H1 (cell line): ENCODE measurements around the gene POLR2L. TPM values are rescaled to one million over a fixed set of nuclear protein-coding genes. Genes with fewer than 3 reads are reported as not detected.

Experiments used
- CTCF ChIA-PET: fragments of 300-600 bp; sonication (Branson Sonifier 250); formaldehyde crosslinking; loops from one replicate; lab custom pipeline; 2021; ENCODE audit not compliant: partially characterized antibody; lab: Charles Lee
- POLR2A ChIA-PET: fragments of 300-600 bp; sonication (Branson Sonifier 250); formaldehyde crosslinking; loops from one replicate; lab custom pipeline; 2021; ENCODE audit warnings: inconsistent platforms; ENCODE audit not compliant: partially characterized antibody; lab: Charles Lee
- DNase-seq, 2 experiments: peaks; one replicate each; pipeline versions ENCODE4 v3.0.0 to v3.0.0-alpha.2; 2010 to 2022; ENCODE audit warnings: low spot score in 2 of 2, low read depth in 1 of 2, mixed read lengths in 1 of 2
- FAIRE-seq: peaks from 2 replicates; lab custom pipeline; 2011; peaks lifted over from hg19 to GRCh38; lab: Jason Lieb, UNC
- H2AFZ ChIP-seq: 2 replicates; pipeline ENCODE4 v1.8.1; 2012; ENCODE audit warnings: low read length, inconsistent platforms
- H2AK5ac ChIP-seq: 2 replicates; pipeline ENCODE4 v1.6.1; 2013; ENCODE audit warnings: low read depth, low read length
- H2BK120ac ChIP-seq: replicated peaks from 2 replicates; pipeline ENCODE3; 2013; ENCODE audit warnings: low read depth, low read length, inconsistent platforms
- H2BK12ac ChIP-seq: 2 replicates; pipeline ENCODE4 v1.6.1; 2013; ENCODE audit warnings: low read depth, low read length
- H2BK15ac ChIP-seq: 2 replicates; pipeline ENCODE4 v1.6.1; 2013; ENCODE audit warnings: low read length
- H2BK20ac ChIP-seq: 2 replicates; pipeline ENCODE4 v1.6.1; 2013; ENCODE audit warnings: low read length
- H2BK5ac ChIP-seq: 2 replicates; pipeline ENCODE4 v1.6.1; 2013; ENCODE audit warnings: low read depth, low read length
- H3K14ac ChIP-seq: 2 replicates; pipeline ENCODE4 v1.6.1; 2013; ENCODE audit warnings: inconsistent platforms; ENCODE audit not compliant: insufficient read length
- H3K18ac ChIP-seq: 2 replicates; pipeline ENCODE4 v1.6.1; 2013; ENCODE audit warnings: low read length; ENCODE audit errors: extremely low read depth
- H3K23ac ChIP-seq: 2 replicates; pipeline ENCODE4 v1.6.1; 2013; ENCODE audit warnings: inconsistent platforms; ENCODE audit not compliant: insufficient read length
- H3K23me2 ChIP-seq: 2 replicates; pipeline ENCODE4 v1.6.1; 2013; ENCODE audit warnings: low read depth, low read length
- H3K27ac ChIP-seq: 2 replicates; pipeline ENCODE4 v1.6.1; 2011; ENCODE audit warnings: low read depth, low read length, inconsistent platforms
- H3K27me3 ChIP-seq, 4 experiments: replicated peaks in 1 of 4; 1 replicate in 1 of 4; 2 replicates in 3 of 4; pipeline versions ENCODE4 v1.6.1 to v1.8.1; 2011 to 2013; ENCODE audit warnings: low read length in 3 of 4, mild to moderate bottlenecking in 3 of 4, inconsistent platforms in 2 of 4, mixed read lengths in 2 of 4, moderate library complexity in 1 of 4; ENCODE audit not compliant: control insufficient read depth in 3 of 4, insufficient read depth in 3 of 4; ENCODE audit errors: extremely low read depth in 1 of 4
- H3K36me3 ChIP-seq, 4 experiments: 2 replicates each; pipeline versions ENCODE4 v1.6.1 to v1.8.1; 2011 to 2013; ENCODE audit warnings: mild to moderate bottlenecking in 4 of 4, low read length in 3 of 4, moderate library complexity in 2 of 4, control low read depth in 1 of 4, inconsistent platforms in 1 of 4; ENCODE audit not compliant: insufficient read depth in 4 of 4, control insufficient read depth in 2 of 4
- H3K4ac ChIP-seq: replicated peaks from 2 replicates; pipeline ENCODE3; 2013; ENCODE audit warnings: low read length, low read depth, mixed read lengths, inconsistent platforms; ENCODE audit not compliant: insufficient read length
- H3K4me1 ChIP-seq, 4 experiments: replicated peaks in 1 of 4; 1 replicate in 1 of 4; 2 replicates in 3 of 4; pipeline versions ENCODE4 v1.6.1 to v1.8.1; 2011 to 2013; ENCODE audit warnings: low read length in 3 of 4, inconsistent platforms in 2 of 4, mixed read lengths in 1 of 4; ENCODE audit not compliant: insufficient read depth in 4 of 4, control insufficient read depth in 3 of 4
- H3K4me2 ChIP-seq, 2 experiments: 2 replicates each; pipeline versions ENCODE4 v1.6.1 to v1.8.1; 2011 to 2013; ENCODE audit warnings: low read depth in 2 of 2, low read length in 2 of 2, control low read depth in 1 of 2, inconsistent platforms in 1 of 2, mild to moderate bottlenecking in 1 of 2; ENCODE audit not compliant: insufficient read depth in 1 of 2
- H3K4me3 ChIP-seq, 4 experiments: fragments of 200-600, 300-600 bp in 1 of 4; sonication (generic), shearing (Covaris generic), sonication (Bioruptor Twin) in 1 of 4; 2 replicates each; pipeline versions ENCODE4 v1.5.1 to v1.8.1; 2011 to 2016; ENCODE audit warnings: low read length in 4 of 4, low read depth in 3 of 4, control low read depth in 2 of 4, inconsistent platforms in 2 of 4, mild to moderate bottlenecking in 2 of 4, mixed read lengths in 1 of 4, moderate library complexity in 1 of 4; ENCODE audit not compliant: insufficient read depth in 2 of 4; ENCODE audit errors: extremely low read depth in 1 of 4
- H3K56ac ChIP-seq: replicated peaks from 2 replicates; pipeline ENCODE3; 2013; ENCODE audit warnings: low read depth, mild to moderate bottlenecking, mixed read lengths, low read length, inconsistent platforms; ENCODE audit not compliant: insufficient read length
- H3K79me1 ChIP-seq: 2 replicates; pipeline ENCODE4 v1.6.1; 2013; ENCODE audit warnings: low read depth, low read length, control low read depth
- H3K79me2 ChIP-seq, 2 experiments: 2 replicates each; pipeline versions ENCODE4 v1.6.1 to v1.8.1; 2012 to 2013; ENCODE audit warnings: low read length in 2 of 2, mild to moderate bottlenecking in 2 of 2, inconsistent platforms in 1 of 2; ENCODE audit not compliant: insufficient read depth in 2 of 2, control insufficient read depth in 1 of 2
- H3K9ac ChIP-seq, 4 experiments: replicated peaks in 1 of 4; 1 replicate in 1 of 4; 2 replicates in 3 of 4; pipeline versions ENCODE4 v1.6.1 to v1.8.1; 2011 to 2013; ENCODE audit warnings: low read depth in 3 of 4, low read length in 3 of 4, control low read depth in 2 of 4, mild to moderate bottlenecking in 2 of 4, moderate library complexity in 2 of 4, inconsistent platforms in 1 of 4; ENCODE audit errors: extremely low read depth in 1 of 4
- H3K9me3 ChIP-seq, 2 experiments: 2 replicates each; pipeline versions ENCODE4 v1.6.1 to v1.8.1; 2012 to 2013; ENCODE audit warnings: mild to moderate bottlenecking in 2 of 2, moderate library complexity in 2 of 2, control low read depth in 1 of 2, inconsistent platforms in 1 of 2, low read depth in 1 of 2, low read length in 1 of 2, mixed read lengths in 1 of 2; ENCODE audit not compliant: insufficient read depth in 2 of 2
- H4K20me1 ChIP-seq, 2 experiments: replicated peaks in 1 of 2; 2 replicates each; pipeline versions ENCODE3 to v1.8.1; 2011 to 2013; ENCODE audit warnings: inconsistent platforms in 2 of 2, low read length in 2 of 2, mild to moderate bottlenecking in 1 of 2; ENCODE audit not compliant: insufficient read depth in 2 of 2, control insufficient read depth in 1 of 2
- H4K5ac ChIP-seq: 2 replicates; pipeline ENCODE4 v1.6.1; 2013; ENCODE audit warnings: low read length, low read depth, mixed read lengths, inconsistent platforms; ENCODE audit not compliant: insufficient read length
- H4K8ac ChIP-seq: 2 replicates; pipeline ENCODE4 v1.8.0; 2013; ENCODE audit warnings: mild to moderate bottlenecking, moderate library complexity, low read length, inconsistent platforms; ENCODE audit not compliant: insufficient read depth; ENCODE audit errors: extremely low read depth
- H4K91ac ChIP-seq: replicated peaks from 2 replicates; pipeline ENCODE3; 2013; ENCODE audit warnings: low read length, mixed read lengths, inconsistent platforms; ENCODE audit not compliant: insufficient read length
- PHF8 ChIP-seq: fragments of 200-600 bp; sonication (generic); conservative IDR thresholded peaks from 2 replicates; pipeline ENCODE4 v1.7.1; 2012; ENCODE audit warnings: low read depth, mild to moderate bottlenecking, inconsistent platforms, low read length, moderate library complexity
- TEAD4 ChIP-seq: IDR thresholded peaks from 2 replicates; pipeline ENCODE4 v1.6.1; 2012; ENCODE audit warnings: low read depth, low read length, inconsistent platforms, mixed read lengths
- WGBS, 2 experiments: shearing (Covaris generic) in 1 of 2; methylation state at CpG; one replicate each; pipeline versions ENCODE4 v1.1.6 to v1.1.7; 2013 to 2015; ENCODE audit warnings: low lambda C conversion rate in 2 of 2, mixed read lengths in 2 of 2, inconsistent platforms in 1 of 2, low coverage in 1 of 2, missing lambda C conversion rate in 1 of 2; ENCODE audit not compliant: insufficient replicate concordance in 2 of 2, insufficient coverage in 1 of 2, insufficient read length in 1 of 2; ENCODE audit errors: extremely low coverage in 1 of 2, missing lambda C conversion rate in 1 of 2; 5-methylcytosine and 5-hydroxymethylcytosine counted together
- polyA plus RNA-seq, 7 experiments: library from polyadenylated mRNA; depleted of rRNA in 3 of 7; stranded (reverse) in 5 of 7; unstranded in 2 of 7; fragments of >200 nt in 5 of 7; fragments of 200-250 nt in 2 of 7; gene quantifications; 1 replicate in 5 of 7; 2 replicates in 1 of 7; 4 replicates in 1 of 7; pipeline versions ENCODE4 v1.2.1 to v1.2.3, GENCODE V29; 2011 to 2013; ENCODE audit warnings: missing spikeins in 2 of 7, mixed read lengths in 2 of 7
- total RNA-seq: library from RNA; stranded (reverse); fragmentation: NEBNext Ultra II Directional; extraction: Animal tissue kit (Norgen Biotek cat#: 25700); gene quantifications from 2 replicates; pipeline ENCODE4 v1.2.1, GENCODE V29; 2021

Gene POLR2L
- total and polyA plus RNA-seq, 2 of the 8 experiments (the other 6 are each of a cell fraction or from before 2014, with no cell fraction given), result 140 to 151 TPM

DNA sequence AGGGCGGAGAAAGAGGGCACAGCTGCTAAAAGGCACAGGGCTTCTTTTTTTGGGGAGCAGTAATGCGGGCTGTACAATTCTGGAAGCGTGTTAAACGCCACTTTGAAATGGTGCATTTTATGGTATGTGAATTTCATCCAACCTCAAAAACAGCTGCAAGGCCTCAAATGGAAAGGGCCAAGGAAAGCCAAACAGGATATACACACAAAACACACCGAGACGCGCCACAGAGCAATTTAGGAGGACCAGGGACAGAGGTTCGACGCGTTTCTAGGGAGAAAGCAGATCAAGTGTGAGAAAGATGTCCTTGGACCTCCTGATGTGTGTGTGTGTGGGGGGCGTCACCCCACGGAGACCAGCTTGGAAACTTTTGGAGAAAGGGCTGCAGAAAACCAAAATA lies 31.4 kb upstream of the POLR2L start:
- H3K36me3 ChIP-seq, result no peaks in the 10 kb centered on the region
- no peak overlapping the region for H2BK20ac ChIP-seq
- no peak overlapping the region for H3K18ac ChIP-seq
- TF ChIP-seq PHF8 (no peak), TEAD4 (no peak)
- no peak overlapping the region for H2BK5ac ChIP-seq
- H3K4me3 ChIP-seq, result no peak overlapping the region
- H3K79me2 ChIP-seq, result no peaks in the 10 kb centered on the region
- no peak overlapping the region for H3K23ac ChIP-seq
- no peak overlapping the region for H3K14ac ChIP-seq
- H2AK5ac ChIP-seq, result no peak overlapping the region
- DNase-seq (no peak), FAIRE-seq (no peak)
- ChIA-PET CTCF (interaction anchor here (1.0 to 2.6 kb wide), 8 partner anchors 13 to 178 kb away, joined by 3 to 9 read pairs (median 4); no protein-coding TSS in a partner anchor), POLR2A (interaction anchor here (0.8 to 1.0 kb wide), 2 partner anchors 10 to 19 kb away, joined by 3 read pairs; no protein-coding TSS in a partner anchor)
- no peak overlapping the region for H4K91ac ChIP-seq
- no peak overlapping the region for H3K4me2 ChIP-seq
- peaks cover 0 to 11% (median 6%) of the 10 kb centered on the region in 4 experiments; a peak in 5 of 7 replicates for H3K4me1 ChIP-seq
- no peak overlapping the region for H4K5ac ChIP-seq
- 85% methylated on average over 12 of the region's 12 CpGs; no CpG with 5 or more reads in 1 of the 2 experiments for WGBS, 2 experiments
- no peak overlapping the region for H4K8ac ChIP-seq
- H3K23me2 ChIP-seq, result no peaks in the 10 kb centered on the region
- no peak overlapping the region for H2AFZ ChIP-seq
- H3K27ac ChIP-seq, result no peak overlapping the region
- peaks cover 13 to 34% of the 10 kb centered on the region in 2 experiments for H4K20me1 ChIP-seq
- no peak overlapping the region for H2BK12ac ChIP-seq
- H3K79me1 ChIP-seq, result no peaks in the 10 kb centered on the region
- no peak overlapping the region for H3K4ac ChIP-seq
- no peak overlapping the region for H2BK15ac ChIP-seq
- H3K27me3 ChIP-seq, result no peaks in the 10 kb centered on the region
- no peak overlapping the region for H2BK120ac ChIP-seq
- no peaks in the 10 kb centered on the region for H3K9me3 ChIP-seq
- H3K9ac ChIP-seq, result no peak overlapping the region
- no peak overlapping the region for H3K56ac ChIP-seq
